RWPE1 (cell line): ENCODE measurements around the gene AKAP9.

Source experiments
- CTCF ChIA-PET: fragments of 350-600 bp; sonication (Branson Sonifier 250); formaldehyde crosslinking; extraction: SDS; loops from one replicate; lab custom pipeline; 2021; lab: Yijun Ruan, JAX
- POLR2A ChIA-PET: fragments of 400-600 bp; formaldehyde crosslinking; extraction: SDS; loops from one replicate; lab custom pipeline; 2020; ENCODE audit warnings: antibody characterized with exemption; ENCODE audit not compliant: low non-redundant PET; lab: Yijun Ruan, JAX
- DNase-seq: peaks from one replicate; pipeline ENCODE4 v3.0.0; 2012; ENCODE audit warnings: low spot score
- H3K27ac ChIP-seq: fragments of 450-650 bp; 2 replicates; pipeline ENCODE4 v1.5.1; 2017
- TF ChIP-seq, protein P1 (sequence below): fragments of 450-650 bp; conservative IDR thresholded peaks from 2 replicates; pipeline ENCODE4 v1.5.1; 2017; ENCODE audit warnings: low read depth, mild to moderate bottlenecking

Gene AKAP9

DNA sequence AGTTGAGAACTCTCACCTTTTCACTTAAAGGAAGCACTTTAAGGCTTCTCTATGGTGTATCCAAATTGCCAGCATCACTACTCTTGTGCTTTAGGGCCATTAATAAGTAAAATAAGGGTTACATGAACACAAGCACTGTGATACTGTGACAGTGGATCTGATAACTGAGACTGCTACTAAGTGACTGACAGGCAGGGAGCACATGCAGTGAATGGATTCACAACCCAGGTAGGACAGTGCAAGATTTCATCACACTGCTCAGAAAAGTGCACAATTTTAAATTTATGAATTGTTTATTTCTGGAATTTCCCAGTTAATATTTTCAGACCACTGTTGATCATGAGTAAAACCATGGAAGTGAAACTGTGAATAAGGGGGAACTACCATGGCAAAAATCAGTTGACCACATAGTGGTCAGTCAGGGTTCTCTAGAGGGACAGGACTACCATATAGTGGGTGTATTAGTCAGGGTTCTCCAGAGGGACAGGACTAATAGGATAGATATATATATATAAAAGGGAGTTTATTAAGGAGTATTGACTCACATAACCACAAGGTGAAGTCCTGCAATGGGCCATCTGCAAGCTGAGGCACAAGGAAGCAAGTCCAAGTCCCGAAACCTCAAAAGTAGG is 214.6 kb downstream of the AKAP9 start:
- TF ChIP-seq, protein P1, sequence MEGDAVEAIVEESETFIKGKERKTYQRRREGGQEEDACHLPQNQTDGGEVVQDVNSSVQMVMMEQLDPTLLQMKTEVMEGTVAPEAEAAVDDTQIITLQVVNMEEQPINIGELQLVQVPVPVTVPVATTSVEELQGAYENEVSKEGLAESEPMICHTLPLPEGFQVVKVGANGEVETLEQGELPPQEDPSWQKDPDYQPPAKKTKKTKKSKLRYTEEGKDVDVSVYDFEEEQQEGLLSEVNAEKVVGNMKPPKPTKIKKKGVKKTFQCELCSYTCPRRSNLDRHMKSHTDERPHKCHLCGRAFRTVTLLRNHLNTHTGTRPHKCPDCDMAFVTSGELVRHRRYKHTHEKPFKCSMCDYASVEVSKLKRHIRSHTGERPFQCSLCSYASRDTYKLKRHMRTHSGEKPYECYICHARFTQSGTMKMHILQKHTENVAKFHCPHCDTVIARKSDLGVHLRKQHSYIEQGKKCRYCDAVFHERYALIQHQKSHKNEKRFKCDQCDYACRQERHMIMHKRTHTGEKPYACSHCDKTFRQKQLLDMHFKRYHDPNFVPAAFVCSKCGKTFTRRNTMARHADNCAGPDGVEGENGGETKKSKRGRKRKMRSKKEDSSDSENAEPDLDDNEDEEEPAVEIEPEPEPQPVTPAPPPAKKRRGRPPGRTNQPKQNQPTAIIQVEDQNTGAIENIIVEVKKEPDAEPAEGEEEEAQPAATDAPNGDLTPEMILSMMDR: no peak
- no peak for DNase-seq
- POLR2A ChIA-PET: no interaction called here
- CTCF ChIA-PET: no interaction called here
- no peak overlapping the region for H3K27ac ChIP-seq

DNA sequence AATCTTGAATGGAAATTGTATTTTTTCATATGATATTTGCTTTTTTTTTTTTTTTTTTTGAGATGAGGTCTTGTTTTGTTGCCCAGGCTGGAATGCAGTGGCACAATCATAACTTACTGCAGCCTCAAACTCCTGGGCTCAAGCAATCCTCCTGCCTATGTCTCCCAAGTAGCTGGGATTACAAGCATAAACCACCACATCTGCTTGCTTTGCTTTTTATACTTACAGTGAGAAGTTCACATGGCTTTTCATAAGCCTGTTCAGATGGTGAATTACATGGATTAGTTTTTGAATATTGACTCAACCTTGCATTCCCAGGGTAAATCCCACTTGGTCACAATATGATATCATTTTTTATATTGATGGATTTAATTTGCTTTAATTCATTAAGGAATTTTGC is 216.3 kb downstream of the AKAP9 start:
- H3K27ac ChIP-seq: no peak overlapping the region
- POLR2A ChIA-PET: no interaction called here
- TF ChIP-seq, protein P1: no peak
- CTCF ChIA-PET: no interaction called here
- DNase-seq: no peak

DNA sequence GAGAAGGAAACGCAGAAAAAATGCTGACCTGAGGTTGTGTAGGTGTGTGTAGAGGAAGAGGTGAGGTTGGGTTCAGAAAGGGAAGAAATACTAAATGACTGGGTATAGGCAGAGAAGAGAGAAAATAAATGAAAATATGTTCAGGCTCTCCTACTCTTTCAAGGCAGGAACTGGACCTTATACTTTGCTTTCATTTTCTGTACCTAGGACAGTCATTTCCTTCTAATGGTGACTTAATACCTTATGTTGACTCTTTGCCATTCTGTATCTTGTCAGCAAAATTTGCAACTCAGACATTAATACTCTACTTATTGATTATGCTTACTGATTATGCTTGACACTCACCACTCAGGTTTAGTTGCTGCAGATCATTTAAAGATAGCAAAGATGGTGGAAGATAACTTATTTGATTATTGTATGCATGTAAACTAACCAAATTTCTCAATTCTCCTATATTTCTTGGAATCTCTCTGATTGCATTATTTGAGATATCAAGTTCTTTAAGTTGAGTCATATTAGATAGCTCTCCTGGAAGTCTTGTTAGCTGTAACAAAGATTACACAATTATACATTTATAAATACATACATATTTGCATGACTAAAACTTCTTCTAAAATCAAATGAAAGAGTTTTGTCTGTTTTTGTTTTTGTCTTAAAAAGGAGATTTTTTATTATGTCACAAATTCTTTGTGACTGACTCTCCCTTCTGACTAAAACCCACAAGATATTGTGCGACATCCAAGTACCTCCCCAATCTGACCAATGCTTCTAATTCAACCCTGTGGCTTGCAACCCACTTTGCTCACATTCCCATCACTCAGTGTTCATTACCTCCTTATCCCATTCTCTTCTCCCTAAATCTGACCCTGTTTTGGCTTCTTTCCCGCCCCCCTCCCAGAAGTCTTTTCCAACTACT is 218.3 kb downstream of the AKAP9 start:
- no peak overlapping the region for H3K27ac ChIP-seq
- POLR2A ChIA-PET: no interaction called here
- no peak for DNase-seq
- CTCF ChIA-PET: no interaction called here
- TF ChIP-seq, protein P1: no peak
